GM12878 (cell line): ENCODE data around the gene ANKRD61. TPM values are rescaled to one million over a fixed set of nuclear protein-coding genes. Genes with fewer than 3 reads are reported as not detected.

Experiments used
- CHD1 ChIP-seq: IDR thresholded peaks from 2 replicates; pipeline ENCODE4 v1.6.1; 2012; ENCODE audit warnings: low read depth, low read length, improper control_type of control experiment
- E4F1 ChIP-seq: fragments of 450-650 bp; IDR thresholded peaks from 2 replicates; pipeline ENCODE4 v1.6.1; 2018; ENCODE audit warnings: borderline replicate concordance, mild to moderate bottlenecking; ENCODE audit not compliant: partially characterized antibody
- HCFC1 ChIP-seq: fragments of 150-350 bp; IDR thresholded peaks from 2 replicates; pipeline ENCODE4 v1.6.1; 2014; ENCODE audit warnings: low read length
- IRF5 ChIP-seq: fragments of 450-650 bp; IDR thresholded peaks from 2 replicates; pipeline ENCODE4 v1.6.1; 2017; ENCODE audit warnings: borderline replicate concordance
- JUND ChIP-seq: IDR thresholded peaks from 2 replicates; pipeline ENCODE4 v1.6.1; 2012; ENCODE audit warnings: low read depth, mild to moderate bottlenecking, low read length, improper control_type of control experiment, moderate library complexity
- MYB ChIP-seq: fragments of 150-350 bp; IDR thresholded peaks from 2 replicates; pipeline ENCODE4 v1.6.1; 2014; ENCODE audit warnings: mild to moderate bottlenecking, low read depth, low read length, borderline replicate concordance
- NBN ChIP-seq: fragments of 450-650 bp; IDR thresholded peaks from 2 replicates; pipeline ENCODE4 v1.6.1; 2016
- NFYA ChIP-seq: IDR thresholded peaks from 2 replicates; pipeline ENCODE4 v1.6.1; 2011; ENCODE audit warnings: low read depth, mild to moderate bottlenecking, low read length, improper control_type of control experiment, borderline replicate concordance
- PAX5 ChIP-seq: IDR thresholded peaks from 2 replicates; pipeline ENCODE4 v1.6.1; 2011; ENCODE audit warnings: low read depth, low read length, borderline replicate concordance
- SMAD5 ChIP-seq: IDR thresholded peaks from 2 replicates; pipeline ENCODE4 v1.6.1; 2016; ENCODE audit warnings: antibody characterized with exemption, low read depth
- TARDBP ChIP-seq: IDR thresholded peaks from 2 replicates; pipeline ENCODE4 v1.6.1; 2016; ENCODE audit warnings: borderline replicate concordance
- TBL1XR1 ChIP-seq: IDR thresholded peaks from 2 replicates; pipeline ENCODE4 v1.6.1; 2012; ENCODE audit warnings: low read depth, low read length, improper control_type of control experiment
- polyA plus RNA-seq, 11 experiments: library from polyadenylated mRNA; depleted of rRNA in 4 of 11; unstranded in 6 of 11; stranded (reverse) in 5 of 11; fragments of >200 nt; fragmentation: Nextera tagmentation in 4 of 11; fragmentation: Illumina TruSeq in 1 of 11; extraction: Ambion mirVana in 4 of 11; extraction: Trizol in 1 of 11; gene quantifications; 1 replicate in 1 of 11; 2 replicates in 10 of 11; pipeline versions ENCODE4 v1.2.1 to v1.2.3, GENCODE V29; 2011 to 2016; ENCODE audit warnings: inconsistent platforms in 2 of 11, missing spikeins in 2 of 11, low read depth in 1 of 11
- total RNA-seq, 4 experiments: library from RNA; depleted of rRNA in 3 of 4; stranded (reverse); fragments of >200 nt in 3 of 4; fragmentation: Illumina TruSeq in 1 of 4; extraction: Trizol in 1 of 4; gene quantifications; 2 replicates each; pipeline versions ENCODE4 v1.2.1 to v1.2.3, GENCODE V29; 2013 to 2021
- TF ChIP-seq, protein P1 (sequence below): fragments of 450-650 bp; conservative IDR thresholded peaks from 2 replicates; pipeline ENCODE4 v1.6.1; 2017; ENCODE audit warnings: mild to moderate bottlenecking, moderate library complexity

The ANKRD61 gene
- total and polyA plus RNA-seq, 10 of the 15 experiments (the other 5 are each of a cell fraction or from before 2014, with no cell fraction given), result 0.11 to 0.64 (median 0.28) TPM

DNA sequence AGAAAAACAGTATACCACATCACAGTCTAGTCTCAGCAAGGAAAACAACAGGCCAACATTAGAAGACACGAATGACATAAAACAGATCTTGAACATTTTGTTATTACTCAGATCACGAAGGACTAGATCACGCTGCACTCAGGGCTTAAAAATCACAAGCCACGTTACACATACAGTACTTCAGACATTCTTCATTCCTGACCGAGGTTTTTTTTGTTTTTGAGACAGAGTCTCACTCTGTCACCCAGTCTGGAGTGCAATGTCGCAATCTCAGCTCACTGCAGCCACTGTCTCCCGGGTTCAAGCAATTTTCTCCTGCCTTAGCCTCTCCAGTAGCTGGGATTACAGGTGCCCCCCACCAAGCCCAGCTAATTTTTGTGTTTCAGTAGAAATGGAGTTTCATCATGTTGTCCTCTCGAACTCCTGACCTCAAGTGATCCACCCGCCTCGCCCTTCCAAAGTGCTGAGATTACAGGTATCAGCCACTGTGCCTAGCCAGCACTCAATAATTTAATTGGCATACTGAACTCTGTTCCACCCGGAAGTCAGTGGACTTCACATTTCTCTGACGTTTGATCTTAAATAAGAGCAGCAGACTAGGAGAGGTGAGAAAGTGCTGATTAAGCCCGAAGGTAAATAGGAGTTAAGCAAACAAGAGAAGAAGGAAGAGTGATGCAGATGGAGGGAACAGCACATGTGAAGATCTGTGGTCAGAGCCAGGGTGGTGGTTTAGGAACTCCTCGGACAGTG is 18.6 kb upstream of the ANKRD61 start (continued):
- TF ChIP-seq E4F1 (no peak), NBN (no peak), MYB (no peak), JUND (no peak), PAX5 (no peak), HCFC1 (no peak), TARDBP (no peak), TBL1XR1 (no peak), SMAD5 (no peak), NFYA (no peak), IRF5 (no peak), CHD1 (no peak)
- TF ChIP-seq, protein P1, sequence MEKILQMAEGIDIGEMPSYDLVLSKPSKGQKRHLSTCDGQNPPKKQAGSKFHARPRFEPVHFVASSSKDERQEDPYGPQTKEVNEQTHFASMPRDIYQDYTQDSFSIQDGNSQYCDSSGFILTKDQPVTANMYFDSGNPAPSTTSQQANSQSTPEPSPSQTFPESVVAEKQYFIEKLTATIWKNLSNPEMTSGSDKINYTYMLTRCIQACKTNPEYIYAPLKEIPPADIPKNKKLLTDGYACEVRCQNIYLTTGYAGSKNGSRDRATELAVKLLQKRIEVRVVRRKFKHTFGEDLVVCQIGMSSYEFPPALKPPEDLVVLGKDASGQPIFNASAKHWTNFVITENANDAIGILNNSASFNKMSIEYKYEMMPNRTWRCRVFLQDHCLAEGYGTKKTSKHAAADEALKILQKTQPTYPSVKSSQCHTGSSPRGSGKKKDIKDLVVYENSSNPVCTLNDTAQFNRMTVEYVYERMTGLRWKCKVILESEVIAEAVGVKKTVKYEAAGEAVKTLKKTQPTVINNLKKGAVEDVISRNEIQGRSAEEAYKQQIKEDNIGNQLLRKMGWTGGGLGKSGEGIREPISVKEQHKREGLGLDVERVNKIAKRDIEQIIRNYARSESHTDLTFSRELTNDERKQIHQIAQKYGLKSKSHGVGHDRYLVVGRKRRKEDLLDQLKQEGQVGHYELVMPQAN, result no peak
